Stimulated activated CD4-positive, alpha-beta T cell treated with anti-CD3 and anti-CD28 coated beads, Interleukin-15, amount 100 ng/mL, for 24 hours (primary cell): Measurements from ENCODE around the gene FBXL17.

Source experiments
- DNase-seq: peaks from one replicate; pipeline ENCODE4 v3.0.0-alpha.2; 2020

FBXL17 gene

GRCh38 chr5:108372369-108372768 is 9.5 kb downstream of the FBXL17 start:
- no peak for DNase-seq

- no peak for DNase-seq
Observed at GRCh38 chr5:108371263-108371662, 10.6 kb downstream of the FBXL17 start.

DNA sequence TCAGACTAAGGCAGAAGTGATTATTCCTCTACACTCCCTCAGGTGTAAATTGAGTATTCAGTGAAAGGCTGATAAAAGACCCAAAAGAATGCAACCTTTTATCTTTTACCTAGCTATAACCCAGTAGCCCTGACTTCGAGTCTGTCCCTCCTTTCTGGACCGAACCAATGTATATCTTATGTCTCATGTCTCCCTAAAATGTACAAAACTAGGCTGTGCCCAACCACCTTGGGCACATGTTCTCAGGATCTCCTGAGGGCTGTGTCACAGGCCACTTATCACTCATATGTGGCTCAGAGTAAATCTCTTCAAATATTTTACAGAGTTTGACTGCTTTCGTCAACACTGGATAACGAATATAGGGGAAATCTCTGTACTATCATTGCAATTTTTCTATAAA is 12.7 kb downstream of the FBXL17 start:
- DNase-seq = no peak

GRCh38 chr5:108367679-108368334 is 14.1 kb downstream of the FBXL17 start:
- no peak for DNase-seq

DNA sequence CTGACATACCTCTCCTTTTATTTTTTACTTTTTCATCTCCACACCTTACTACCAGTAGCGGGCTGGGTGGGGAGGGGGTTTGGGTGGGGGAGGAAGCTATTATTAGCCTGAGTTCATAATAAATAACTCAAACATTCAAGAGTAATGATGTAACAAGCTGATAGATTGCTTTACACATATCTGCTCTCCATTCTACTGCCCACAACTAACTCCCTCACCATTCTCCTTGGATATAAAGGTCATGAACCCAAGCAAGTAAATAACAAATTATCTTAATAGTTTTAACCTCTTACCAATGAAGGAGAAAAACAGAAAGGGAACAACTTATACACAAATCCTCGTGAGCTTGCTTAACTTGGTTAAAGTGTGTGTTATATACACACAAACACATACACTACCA is 15.4 kb downstream of the FBXL17 start:
- no peak for DNase-seq

DNA sequence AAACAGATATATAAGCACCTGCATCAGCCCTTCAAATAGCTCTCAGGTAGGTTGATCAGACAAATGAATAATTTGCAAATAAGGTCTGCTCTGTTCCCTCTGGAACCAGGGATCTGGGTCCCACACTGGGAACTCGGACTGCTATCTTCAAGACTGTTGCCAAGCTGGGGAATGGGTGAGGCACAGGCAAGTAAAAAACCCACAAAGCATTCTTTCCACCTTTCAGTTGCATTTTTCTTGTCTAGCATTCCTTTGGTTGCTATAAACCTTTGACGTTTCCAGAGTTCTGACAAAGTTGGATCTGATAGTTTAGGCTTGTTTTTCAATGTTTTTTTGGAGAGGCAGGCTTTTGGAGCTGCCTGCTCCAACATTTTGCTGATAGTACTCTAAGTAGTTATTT is 20.1 kb downstream of the FBXL17 start:
- DNase-seq = no peak

DNA sequence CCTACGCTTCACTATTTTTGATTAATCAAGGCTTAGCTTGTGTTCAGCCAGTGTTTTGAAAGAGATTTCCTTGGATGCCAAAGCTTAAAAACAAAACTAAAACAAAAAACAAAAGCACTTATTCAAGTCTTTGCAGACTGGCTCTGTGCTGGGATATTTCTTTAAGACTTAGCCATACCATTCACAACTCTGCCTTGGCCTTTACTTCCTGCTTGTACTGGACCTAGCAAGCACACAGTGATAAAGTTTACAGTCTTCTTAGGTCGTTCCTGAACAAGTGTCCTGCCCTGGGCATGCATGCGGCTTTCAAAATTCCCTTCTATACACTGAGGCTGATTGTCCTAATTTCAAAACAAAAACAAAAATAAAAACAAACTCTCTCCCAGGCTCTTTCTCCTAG is 20.7 kb downstream of the FBXL17 start:
- no peak for DNase-seq

- no peak for DNase-seq
Observed at GRCh38 chr5:108360280-108360679, 21.6 kb downstream of the FBXL17 start.

DNA sequence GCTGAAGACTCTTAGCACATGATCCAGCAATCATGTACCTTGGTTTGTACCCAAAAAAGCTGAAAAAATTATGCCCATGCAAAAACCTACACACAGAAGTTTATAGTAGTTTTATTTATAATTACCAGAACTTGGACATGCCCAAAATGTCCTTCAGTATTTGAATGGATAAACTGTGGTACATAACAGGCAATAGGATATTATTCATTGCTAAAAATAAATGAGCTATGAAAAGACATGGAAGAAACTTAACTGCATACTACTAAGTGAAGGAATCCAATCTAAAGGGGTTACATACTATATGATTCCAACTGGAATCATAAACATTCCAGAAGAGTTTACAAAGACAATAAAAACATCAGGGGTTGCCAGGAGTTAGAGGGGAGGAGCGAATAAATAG is 25.6 kb downstream of the FBXL17 start:
- no peak for DNase-seq

DNA sequence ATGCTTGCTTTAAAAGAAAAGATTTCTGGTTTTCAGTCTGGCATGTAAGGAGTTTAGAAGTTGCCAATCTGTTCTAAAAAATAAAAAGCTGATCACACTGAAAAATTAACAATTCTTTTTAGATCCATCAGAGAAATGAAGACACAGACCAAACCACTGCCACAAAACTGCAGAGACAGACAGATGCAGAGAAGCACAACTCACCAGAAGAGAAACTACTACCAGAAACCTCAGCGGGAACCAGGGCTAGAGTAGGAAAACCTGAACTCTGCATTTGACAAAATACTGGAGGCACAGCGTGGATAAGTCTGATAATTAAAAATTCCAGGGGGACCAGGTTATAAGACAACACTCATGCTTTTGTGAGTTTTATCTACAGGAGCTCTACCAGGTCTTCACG is 28.8 kb downstream of the FBXL17 start:
- no peak for DNase-seq

DNA sequence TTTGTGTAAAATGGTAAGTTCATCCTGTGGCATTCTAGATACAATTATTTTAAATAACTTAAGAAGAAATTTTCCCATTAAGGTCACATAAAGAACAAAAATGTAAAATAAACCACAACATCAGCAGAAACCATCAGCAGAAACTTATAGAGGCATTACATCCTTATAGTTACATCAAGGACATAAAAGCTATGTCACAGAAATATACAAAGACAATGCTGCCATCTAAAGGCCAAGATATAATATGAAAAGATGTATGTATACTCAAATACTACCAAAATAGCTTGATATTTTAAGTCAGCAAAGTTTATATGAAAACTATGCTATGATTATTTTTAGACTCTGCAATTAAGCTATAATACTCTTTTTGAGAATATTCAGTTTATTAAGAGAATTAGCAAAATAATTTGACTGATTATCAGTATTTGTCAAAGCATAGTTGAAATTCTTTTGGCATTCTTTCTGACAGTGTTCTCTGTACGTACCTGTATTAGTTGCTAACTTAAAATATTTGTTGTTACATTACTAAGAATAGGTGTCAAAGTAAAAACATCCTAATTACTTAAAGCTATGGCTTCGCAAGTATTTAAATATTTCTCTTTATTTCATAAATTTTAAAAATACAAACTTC is 36.2 kb downstream of the FBXL17 start:
- DNase-seq = no peak

GRCh38 chr5:108344103-108344822 is 37.6 kb downstream of the FBXL17 start:
- no peak for DNase-seq

- no peak for DNase-seq
Observed at GRCh38 chr5:108341866-108342265, 40.0 kb downstream of the FBXL17 start.

- DNase-seq = no peak
Observed at GRCh38 chr5:108340131-108340530, 41.8 kb downstream of the FBXL17 start.

DNA sequence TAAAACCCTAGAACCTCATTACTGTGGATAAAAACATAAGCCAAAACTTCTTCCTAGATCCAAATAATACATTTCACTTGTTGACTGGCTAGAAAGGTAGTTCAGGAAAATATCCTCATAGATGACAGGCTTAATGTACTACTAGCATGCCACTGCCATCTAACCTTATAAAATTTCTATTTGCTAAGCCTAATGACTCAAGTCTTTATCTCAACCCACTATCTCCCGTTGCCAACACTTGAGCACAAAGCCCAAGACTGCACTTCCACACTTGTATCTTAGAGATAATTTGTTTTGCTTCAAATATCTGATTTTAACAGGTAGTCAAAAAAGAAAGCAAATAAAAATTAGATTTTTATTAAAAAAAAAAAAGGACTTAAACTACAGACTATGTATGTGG is 42.7 kb downstream of the FBXL17 start:
- DNase-seq = no peak

GRCh38 chr5:108334225-108334624 is 47.7 kb downstream of the FBXL17 start:
- DNase-seq = no peak

DNA sequence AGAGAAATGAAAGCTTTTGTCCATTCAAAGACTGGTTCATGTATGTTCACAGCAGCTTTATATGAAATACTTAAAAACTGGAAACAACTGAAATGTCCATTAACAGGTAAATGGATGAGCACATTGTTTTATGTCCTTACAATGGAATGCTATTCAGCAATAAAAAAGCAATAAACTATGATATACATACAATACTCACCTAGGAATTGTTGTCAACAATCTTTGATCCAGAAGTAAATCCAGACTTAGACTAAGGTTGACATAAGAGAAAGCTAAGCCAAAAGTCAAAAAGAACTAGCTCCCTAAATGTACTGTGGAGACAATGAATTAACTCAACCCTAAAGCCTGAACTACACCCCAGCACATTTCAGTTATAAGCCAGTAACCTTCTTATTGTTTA is 54.9 kb downstream of the FBXL17 start:
- no peak for DNase-seq

DNA sequence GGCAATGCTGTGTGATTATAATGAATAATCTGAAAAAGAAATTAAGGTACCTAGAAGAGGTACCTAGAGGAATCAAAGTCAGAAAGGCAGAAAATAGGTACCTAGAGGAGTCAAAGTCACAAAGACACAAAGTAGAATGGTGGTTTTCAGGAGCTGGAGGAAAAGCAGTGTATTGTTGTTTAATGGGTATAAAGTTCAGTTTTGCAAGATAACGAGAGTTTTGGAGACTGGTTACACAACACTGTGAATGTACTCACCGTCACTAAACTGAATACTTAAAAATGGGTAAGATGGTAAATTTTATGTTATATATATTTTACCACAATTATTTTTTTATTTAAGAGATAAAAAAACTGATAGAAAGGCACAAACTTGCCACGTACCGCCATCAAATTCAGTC is 57.0 kb downstream of the FBXL17 start:
- no peak for DNase-seq

- DNase-seq = no peak
Observed at GRCh38 chr5:108321341-108321740, 60.6 kb downstream of the FBXL17 start.

DNA sequence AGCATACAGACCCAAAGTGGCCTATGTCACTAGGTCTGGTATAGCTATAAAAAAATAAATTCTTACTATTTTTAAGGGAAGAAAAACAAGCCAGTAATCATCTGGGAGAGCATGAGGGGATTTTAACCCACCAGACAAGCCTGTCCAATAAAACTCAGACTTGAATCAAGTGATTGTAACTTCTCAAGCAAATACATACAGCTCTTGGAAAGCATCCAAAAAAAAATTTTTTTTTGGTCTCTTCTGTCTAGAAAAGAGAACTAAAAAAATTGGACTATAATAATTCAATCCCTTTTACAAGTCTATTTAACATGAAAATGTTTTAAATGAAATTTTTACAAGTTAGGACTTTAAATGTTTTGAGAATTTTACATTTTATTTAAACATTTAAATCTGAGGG is 61.7 kb downstream of the FBXL17 start:
- no peak for DNase-seq

DNA sequence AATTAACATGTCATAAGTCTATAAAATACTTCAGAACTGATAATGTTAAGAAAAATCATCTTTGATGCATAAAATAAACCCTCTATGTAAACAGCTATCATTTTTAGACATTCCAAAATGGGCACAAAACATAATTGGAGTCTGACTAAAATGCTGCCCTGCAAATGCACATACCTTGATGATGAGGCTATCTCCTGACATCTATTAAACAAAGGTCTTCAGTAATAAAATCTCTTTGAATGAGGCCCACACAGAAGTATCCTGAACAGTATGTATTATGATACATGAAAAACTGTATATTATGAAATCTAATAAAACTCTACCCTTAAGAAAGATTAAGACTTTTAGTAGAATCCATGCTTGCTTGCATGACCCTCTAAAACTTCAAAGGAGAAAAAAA is 66.1 kb downstream of the FBXL17 start:
- DNase-seq = no peak

DNA sequence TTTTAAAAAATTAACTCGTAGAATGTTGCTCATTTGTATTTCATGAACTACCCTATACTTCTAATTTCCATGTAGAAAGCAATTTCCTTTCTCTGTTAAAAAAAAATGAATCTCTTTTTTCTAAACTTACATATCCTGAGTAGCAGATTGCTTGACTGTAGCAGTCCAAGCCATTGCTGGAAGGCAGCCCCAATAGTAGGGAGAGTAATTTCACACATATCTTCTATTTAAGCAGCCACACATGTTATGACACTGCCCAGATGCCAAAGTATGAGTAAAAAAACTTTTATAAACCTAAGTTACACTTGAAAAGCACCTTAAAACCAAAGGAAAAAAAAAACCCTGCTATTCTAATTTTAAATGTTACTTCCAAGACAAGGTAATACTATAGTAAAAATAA is 69.6 kb downstream of the FBXL17 start:
- no peak for DNase-seq

GRCh38 chr5:108311682-108312081 is 70.2 kb downstream of the FBXL17 start:
- no peak for DNase-seq

DNA sequence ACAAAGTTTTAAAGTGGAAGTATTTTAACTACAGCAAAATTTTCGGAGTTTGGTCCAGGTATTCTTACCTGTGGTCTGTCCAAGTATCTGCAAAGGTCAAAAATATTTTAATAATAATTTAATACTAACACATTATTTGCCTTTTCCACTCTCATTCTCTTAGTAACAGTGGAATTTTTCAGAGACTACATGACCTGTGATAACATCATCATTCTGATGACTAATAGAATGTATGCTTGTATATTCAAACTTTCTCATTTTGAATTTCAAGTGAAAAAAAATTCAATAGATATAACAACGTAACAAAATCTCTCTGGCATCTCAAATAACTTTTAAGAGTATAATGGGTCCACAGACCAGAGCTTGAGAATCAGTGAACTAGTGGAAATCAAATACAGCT is 78.3 kb downstream of the FBXL17 start:
- no peak for DNase-seq

DNA sequence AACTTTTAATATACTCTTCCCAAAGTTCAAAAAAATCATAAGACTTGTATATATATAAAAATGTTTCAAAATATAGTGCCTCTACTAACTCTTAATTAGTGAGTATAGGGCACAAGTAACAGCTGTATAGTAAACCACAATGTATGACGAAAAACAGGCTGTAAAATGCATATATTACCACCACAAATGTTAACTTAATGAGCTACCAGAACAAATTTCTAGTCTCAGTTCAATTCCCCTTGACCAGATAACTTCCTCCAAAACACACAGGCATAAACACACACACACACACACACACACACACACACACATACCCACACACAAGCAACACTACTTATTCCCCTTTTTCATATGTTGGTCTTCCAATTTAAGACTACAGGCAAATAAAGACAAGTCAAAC is 78.8 kb downstream of the FBXL17 start:
- DNase-seq = no peak
